Measurements from ENCODE around the gene SOX15. TPM values are rescaled to one million over a fixed set of nuclear protein-coding genes. Genes with fewer than 3 reads are reported as not detected.

SOX15 gene
- total and polyA plus RNA-seq, 2 of the 13 experiments (the other 11 are each of a cell fraction or from before 2014, with no cell fraction given) = 0.07 to 0.18 TPM

DNA sequence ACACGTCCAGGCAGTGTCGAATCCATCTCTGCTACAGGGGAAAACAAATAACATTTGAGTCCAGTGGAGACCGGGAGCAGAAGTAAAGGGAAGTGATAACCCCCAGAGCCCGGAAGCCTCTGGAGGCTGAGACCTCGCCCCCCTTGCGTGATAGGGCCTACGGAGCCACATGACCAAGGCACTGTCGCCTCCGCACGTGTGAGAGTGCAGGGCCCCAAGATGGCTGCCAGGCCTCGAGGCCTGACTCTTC is 17.6 kb downstream of the SOX15 start (continued):
- TF ChIP-seq MXD4 (CRISPR knock-in tag; IDR thresholded peaks at IDR 0.05) (peak; percentile 92; the same call in 1 of the 2 replicates), SP1 (IDR thresholded peaks at IDR 0.05) (no peak), SP1 (CRISPR knock-in tag; IDR thresholded peaks at IDR 0.05) (no peak), ZNF556 (CRISPR knock-in tag; IDR thresholded peaks at IDR 0.05; ENCODE audit: borderline replicate concordance) (no peak), ISX (CRISPR knock-in tag; conservative IDR thresholded peaks at IDR 0.05) (no peak; the same call in 1 of the 2 replicates), TP53 (CRISPR knock-in tag; conservative IDR thresholded peaks at IDR 0.05) (no peak), ZNF883 (CRISPR knock-in tag; IDR thresholded peaks at IDR 0.05; ENCODE audit: not compliant biosample characterization) (no peak), RXRA (CRISPR knock-in tag; IDR thresholded peaks at IDR 0.05) (no peak), REPIN1 (CRISPR knock-in tag; IDR thresholded peaks at IDR 0.05; ENCODE audit: borderline replicate concordance, low read depth) (peak; percentile 87; the same call in 1 of the 2 replicates), ZNF652 (CRISPR knock-in tag; IDR thresholded peaks at IDR 0.05; ENCODE audit: borderline replicate concordance, low read depth) (no peak), MIER3 (CRISPR knock-in tag; IDR thresholded peaks at IDR 0.05; ENCODE audit: borderline replicate concordance) (no peak)
- TF ChIP-seq, protein P1, sequence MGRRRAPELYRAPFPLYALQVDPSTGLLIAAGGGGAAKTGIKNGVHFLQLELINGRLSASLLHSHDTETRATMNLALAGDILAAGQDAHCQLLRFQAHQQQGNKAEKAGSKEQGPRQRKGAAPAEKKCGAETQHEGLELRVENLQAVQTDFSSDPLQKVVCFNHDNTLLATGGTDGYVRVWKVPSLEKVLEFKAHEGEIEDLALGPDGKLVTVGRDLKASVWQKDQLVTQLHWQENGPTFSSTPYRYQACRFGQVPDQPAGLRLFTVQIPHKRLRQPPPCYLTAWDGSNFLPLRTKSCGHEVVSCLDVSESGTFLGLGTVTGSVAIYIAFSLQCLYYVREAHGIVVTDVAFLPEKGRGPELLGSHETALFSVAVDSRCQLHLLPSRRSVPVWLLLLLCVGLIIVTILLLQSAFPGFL (CRISPR knock-in tag; IDR thresholded peaks at IDR 0.05) = no peak
- TF ChIP-seq, protein P2, sequence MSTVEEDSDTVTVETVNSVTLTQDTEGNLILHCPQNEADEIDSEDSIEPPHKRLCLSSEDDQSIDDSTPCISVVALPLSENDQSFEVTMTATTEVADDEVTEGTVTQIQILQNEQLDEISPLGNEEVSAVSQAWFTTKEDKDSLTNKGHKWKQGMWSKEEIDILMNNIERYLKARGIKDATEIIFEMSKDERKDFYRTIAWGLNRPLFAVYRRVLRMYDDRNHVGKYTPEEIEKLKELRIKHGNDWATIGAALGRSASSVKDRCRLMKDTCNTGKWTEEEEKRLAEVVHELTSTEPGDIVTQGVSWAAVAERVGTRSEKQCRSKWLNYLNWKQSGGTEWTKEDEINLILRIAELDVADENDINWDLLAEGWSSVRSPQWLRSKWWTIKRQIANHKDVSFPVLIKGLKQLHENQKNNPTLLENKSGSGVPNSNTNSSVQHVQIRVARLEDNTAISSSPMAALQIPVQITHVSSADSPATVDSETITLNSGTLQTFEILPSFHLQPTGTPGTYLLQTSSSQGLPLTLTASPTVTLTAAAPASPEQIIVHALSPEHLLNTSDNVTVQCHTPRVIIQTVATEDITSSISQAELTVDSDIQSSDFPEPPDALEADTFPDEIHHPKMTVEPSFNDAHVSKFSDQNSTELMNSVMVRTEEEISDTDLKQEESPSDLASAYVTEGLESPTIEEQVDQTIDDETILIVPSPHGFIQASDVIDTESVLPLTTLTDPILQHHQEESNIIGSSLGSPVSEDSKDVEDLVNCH (CRISPR knock-in tag; IDR thresholded peaks at IDR 0.05) = no peak
- TF ChIP-seq, protein P3, sequence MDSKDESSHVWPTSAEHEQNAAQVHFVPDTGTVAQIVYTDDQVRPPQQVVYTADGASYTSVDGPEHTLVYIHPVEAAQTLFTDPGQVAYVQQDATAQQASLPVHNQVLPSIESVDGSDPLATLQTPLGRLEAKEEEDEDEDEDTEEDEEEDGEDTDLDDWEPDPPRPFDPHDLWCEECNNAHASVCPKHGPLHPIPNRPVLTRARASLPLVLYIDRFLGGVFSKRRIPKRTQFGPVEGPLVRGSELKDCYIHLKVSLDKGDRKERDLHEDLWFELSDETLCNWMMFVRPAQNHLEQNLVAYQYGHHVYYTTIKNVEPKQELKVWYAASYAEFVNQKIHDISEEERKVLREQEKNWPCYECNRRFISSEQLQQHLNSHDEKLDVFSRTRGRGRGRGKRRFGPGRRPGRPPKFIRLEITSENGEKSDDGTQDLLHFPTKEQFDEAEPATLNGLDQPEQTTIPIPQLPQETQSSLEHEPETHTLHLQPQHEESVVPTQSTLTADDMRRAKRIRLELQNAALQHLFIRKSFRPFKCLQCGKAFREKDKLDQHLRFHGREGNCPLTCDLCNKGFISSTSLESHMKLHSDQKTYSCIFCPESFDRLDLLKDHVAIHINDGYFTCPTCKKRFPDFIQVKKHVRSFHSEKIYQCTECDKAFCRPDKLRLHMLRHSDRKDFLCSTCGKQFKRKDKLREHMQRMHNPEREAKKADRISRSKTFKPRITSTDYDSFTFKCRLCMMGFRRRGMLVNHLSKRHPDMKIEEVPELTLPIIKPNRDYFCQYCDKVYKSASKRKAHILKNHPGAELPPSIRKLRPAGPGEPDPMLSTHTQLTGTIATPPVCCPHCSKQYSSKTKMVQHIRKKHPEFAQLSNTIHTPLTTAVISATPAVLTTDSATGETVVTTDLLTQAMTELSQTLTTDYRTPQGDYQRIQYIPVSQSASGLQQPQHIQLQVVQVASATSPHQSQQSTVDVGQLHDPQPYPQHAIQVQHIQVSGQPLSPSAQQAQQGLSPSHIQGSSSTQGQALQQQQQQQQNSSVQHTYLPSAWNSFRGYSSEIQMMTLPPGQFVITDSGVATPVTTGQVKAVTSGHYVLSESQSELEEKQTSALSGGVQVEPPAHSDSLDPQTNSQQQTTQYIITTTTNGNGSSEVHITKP (CRISPR knock-in tag; IDR thresholded peaks at IDR 0.05; ENCODE audit: low read depth) = peak; percentile 74; the same call in 1 of the 2 replicates
- TF ChIP-seq, protein P4, sequence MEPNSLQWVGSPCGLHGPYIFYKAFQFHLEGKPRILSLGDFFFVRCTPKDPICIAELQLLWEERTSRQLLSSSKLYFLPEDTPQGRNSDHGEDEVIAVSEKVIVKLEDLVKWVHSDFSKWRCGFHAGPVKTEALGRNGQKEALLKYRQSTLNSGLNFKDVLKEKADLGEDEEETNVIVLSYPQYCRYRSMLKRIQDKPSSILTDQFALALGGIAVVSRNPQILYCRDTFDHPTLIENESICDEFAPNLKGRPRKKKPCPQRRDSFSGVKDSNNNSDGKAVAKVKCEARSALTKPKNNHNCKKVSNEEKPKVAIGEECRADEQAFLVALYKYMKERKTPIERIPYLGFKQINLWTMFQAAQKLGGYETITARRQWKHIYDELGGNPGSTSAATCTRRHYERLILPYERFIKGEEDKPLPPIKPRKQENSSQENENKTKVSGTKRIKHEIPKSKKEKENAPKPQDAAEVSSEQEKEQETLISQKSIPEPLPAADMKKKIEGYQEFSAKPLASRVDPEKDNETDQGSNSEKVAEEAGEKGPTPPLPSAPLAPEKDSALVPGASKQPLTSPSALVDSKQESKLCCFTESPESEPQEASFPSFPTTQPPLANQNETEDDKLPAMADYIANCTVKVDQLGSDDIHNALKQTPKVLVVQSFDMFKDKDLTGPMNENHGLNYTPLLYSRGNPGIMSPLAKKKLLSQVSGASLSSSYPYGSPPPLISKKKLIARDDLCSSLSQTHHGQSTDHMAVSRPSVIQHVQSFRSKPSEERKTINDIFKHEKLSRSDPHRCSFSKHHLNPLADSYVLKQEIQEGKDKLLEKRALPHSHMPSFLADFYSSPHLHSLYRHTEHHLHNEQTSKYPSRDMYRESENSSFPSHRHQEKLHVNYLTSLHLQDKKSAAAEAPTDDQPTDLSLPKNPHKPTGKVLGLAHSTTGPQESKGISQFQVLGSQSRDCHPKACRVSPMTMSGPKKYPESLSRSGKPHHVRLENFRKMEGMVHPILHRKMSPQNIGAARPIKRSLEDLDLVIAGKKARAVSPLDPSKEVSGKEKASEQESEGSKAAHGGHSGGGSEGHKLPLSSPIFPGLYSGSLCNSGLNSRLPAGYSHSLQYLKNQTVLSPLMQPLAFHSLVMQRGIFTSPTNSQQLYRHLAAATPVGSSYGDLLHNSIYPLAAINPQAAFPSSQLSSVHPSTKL (CRISPR knock-in tag; IDR thresholded peaks at IDR 0.05) = peak; percentile 59; the same call in 1 of the 2 replicates
- TF ChIP-seq, protein P5, sequence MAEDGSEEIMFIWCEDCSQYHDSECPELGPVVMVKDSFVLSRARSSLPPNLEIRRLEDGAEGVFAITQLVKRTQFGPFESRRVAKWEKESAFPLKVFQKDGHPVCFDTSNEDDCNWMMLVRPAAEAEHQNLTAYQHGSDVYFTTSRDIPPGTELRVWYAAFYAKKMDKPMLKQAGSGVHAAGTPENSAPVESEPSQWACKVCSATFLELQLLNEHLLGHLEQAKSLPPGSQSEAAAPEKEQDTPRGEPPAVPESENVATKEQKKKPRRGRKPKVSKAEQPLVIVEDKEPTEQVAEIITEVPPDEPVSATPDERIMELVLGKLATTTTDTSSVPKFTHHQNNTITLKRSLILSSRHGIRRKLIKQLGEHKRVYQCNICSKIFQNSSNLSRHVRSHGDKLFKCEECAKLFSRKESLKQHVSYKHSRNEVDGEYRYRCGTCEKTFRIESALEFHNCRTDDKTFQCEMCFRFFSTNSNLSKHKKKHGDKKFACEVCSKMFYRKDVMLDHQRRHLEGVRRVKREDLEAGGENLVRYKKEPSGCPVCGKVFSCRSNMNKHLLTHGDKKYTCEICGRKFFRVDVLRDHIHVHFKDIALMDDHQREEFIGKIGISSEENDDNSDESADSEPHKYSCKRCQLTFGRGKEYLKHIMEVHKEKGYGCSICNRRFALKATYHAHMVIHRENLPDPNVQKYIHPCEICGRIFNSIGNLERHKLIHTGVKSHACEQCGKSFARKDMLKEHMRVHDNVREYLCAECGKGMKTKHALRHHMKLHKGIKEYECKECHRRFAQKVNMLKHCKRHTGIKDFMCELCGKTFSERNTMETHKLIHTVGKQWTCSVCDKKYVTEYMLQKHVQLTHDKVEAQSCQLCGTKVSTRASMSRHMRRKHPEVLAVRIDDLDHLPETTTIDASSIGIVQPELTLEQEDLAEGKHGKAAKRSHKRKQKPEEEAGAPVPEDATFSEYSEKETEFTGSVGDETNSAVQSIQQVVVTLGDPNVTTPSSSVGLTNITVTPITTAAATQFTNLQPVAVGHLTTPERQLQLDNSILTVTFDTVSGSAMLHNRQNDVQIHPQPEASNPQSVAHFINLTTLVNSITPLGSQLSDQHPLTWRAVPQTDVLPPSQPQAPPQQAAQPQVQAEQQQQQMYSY (CRISPR knock-in tag; IDR thresholded peaks at IDR 0.05) = no peak

All from HepG2 (cell line).